GM03348 (cell line): Measurements from ENCODE around the gene TNK2.
"Not testable (repeated sequence)": the region's sequence is repeated elsewhere in the genome, so short reads cannot be mapped to it uniquely, and the experiment has no call there.

ENCODE experiments used
- DNase-seq: peaks from one replicate; pipeline ENCODE4 v3.0.0; 2012; ENCODE audit warnings: low spot score

The TNK2 gene

DNA sequence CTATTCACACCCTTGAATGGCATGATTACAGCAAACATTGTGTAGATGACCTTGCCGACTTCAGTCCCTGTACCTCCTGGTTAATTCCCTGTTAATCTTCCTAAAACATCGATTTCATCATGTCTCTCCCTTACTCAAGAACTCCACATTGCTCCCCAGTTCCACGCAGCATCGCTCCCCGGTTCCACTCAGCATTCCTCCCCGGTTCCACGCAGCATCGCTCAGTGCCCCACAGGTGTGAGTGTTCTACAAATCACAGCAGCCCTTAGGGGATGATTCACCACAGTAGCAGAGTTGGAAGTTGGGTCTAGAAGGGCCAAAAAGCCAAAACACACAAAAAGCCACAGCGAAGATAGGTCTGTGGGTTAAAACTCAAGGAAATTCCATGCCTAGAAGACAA is 8.6 kb upstream of the TNK2 start:
- no peak for DNase-seq

DNA sequence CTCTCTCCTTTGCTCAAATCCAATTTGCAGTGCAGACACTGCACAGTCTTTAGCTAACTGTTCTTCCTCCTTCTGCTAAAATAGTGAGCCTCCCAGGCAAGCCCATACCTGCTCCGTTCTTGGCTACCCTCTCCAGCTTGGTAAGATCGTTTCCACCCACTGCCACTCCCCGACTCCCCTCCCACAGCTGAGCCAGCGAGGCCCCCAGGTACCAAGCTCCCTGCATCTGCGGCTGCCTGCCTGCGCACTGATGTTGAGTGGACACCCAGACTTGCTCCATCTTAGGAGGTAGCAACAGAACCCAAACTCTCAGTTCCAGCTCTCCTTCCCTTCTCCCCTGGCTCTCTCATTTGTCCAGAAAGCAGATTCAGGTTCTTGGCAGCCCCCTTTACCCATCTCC is 7.9 kb upstream of the TNK2 start:
- no peak for DNase-seq

DNA sequence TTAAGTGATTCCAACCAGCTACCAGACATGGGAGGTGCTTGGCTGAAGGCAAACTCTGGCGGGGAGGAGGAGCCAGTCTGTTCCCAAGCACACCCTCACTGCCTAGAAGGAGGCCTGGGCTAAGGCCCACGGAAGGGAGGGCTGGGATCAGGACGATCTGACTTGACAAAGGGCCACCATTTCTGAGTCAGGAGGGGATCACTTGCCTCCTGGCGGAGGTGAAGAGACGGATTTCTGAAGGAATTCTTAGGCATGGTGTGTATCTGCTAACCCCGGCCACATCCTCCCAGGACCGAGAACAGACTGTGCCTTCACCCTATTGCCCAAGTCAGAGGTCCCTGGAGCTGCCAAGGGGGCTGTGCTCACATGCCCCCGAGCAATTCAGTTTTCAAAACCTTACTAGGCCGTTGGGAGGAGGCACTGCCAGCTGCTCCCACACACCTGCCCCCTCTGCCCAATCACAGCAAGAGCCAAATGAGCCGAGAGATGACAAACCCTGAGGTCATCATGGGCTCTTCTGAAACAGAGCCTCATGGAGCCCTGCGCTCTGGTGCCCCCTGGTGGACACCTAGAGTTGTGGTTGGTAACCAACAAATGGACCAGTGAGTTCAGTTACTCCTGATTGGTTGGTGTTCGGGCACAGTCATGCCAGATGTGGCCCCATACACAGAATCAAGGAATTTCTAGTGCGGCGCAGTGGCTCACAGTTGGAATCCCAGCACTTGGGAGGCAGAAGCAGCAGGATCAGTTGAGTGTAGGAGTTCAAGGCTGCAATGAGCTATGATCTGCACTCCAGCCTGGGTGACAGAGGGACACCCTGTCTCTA is 6.5 kb upstream of the TNK2 start:
- peak; percentile 97 for DNase-seq

DNA sequence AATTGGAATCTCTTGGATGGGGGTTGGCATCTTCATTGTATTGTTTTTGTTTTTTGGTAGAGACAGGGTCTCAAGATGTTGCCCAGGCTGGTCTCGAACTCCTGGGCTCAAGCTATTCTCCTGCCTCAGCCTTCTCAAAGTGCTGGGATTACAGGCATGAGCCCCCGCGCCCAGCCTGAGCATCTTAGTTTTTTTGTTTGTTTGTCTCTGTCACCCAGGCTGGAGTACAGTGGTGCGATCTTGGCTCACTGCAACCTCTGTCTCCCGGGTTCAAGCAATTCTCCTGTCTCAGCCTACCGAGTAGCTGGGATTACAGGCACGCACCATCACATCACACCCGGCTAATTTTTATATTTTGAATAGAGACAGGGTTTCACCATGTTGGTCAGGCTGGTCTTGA is 5.8 kb upstream of the TNK2 start:
- DNase-seq, result not testable (repeated sequence)

DNA sequence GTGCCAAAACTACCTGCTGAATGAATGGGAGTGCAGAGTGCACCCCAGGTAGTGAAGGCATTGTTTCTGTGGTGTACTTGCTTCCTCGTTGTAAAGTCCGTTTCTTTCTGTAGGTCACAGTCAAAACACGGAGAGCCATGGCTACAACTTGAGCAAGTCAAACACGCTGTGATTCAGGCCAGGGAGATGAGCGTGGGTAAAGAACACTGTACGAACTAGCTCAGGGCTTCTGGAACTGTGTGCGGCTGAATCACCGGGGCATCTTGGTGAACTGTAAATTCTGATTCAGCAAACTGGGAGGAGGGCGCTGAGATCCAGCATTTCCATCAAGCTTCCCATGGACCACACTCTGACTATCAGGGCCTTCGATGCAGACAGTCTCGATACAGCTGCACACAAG is 5.0 kb upstream of the TNK2 start:
- no peak for DNase-seq

DNA sequence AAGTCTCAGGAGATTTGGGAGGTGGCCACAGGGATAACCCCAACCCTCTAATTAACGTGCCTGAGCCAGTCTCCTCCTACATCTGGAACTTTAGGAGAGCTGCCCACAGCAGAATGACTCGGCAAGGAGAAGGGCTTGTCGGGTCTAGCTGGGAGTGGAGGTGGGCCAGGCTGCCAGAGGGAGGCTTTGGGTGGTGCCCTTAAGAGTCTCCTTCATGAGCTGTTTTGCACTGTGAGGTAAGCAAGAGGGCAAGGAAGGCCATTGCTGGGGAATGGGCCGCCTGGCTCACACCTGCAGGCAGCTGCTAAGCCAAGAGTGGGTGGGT is 3.6 kb upstream of the TNK2 start:
- peak; percentile 31 for DNase-seq

DNA sequence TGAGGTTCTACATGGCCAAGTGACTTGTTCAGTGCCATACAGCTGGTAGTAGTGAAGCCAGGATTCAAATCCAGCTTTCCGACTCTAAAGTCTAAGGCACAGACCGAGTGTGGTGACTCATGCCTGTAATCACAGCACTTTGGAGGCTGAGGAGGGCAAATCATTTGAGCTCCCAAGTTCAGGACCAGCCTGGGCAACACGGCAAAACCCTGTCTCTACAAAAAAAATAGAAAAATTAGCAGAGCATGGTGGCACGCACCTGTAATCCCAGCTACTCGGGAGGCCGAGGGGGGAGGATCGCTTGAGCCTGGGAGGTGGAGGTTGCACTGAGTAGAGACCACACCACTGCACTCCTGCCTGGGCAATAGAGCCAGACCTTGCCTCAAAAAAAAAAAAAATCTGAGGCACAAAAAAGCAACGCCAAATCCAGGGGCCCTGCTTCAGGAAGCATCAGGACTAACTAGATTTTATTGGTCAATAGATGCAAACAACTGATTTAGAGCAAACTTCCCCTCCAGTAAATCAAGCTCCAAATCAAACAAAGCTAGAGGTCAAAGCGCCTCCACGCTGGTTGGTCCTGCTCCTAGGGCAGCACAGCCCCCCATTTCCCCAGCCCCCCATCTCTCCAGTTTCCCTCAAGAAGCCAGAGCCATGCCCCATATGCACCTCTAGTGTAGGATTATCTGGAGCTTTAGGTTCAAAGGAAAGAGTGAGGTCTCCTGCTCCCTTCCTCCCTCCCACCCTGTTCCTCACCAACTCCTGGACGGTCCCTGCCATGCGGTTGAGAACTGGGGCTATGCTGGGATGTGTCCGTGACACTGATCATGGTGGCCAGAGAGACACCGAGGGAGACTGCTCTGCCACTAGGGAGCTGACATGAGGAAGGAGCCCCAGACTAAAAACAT is 2.9 kb upstream of the TNK2 start:
- no peak for DNase-seq

DNA sequence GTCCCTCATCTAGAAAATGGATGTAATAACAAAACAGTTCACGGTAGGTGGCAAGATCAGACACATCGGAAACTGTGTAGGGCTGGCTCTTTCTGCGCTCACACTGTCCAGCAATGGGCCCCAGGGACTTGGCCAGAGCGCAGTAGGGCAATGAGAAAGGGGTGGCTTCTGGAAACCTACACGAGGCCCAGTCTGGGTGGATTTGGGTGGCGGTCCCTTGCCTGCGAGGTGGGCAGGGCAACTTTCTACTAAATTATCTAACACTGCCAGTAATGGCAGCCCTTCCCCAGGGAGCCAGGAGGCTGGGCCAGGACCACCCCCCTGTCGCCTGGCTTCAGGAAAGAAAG is 2.1 kb upstream of the TNK2 start:
- no peak for DNase-seq

DNA sequence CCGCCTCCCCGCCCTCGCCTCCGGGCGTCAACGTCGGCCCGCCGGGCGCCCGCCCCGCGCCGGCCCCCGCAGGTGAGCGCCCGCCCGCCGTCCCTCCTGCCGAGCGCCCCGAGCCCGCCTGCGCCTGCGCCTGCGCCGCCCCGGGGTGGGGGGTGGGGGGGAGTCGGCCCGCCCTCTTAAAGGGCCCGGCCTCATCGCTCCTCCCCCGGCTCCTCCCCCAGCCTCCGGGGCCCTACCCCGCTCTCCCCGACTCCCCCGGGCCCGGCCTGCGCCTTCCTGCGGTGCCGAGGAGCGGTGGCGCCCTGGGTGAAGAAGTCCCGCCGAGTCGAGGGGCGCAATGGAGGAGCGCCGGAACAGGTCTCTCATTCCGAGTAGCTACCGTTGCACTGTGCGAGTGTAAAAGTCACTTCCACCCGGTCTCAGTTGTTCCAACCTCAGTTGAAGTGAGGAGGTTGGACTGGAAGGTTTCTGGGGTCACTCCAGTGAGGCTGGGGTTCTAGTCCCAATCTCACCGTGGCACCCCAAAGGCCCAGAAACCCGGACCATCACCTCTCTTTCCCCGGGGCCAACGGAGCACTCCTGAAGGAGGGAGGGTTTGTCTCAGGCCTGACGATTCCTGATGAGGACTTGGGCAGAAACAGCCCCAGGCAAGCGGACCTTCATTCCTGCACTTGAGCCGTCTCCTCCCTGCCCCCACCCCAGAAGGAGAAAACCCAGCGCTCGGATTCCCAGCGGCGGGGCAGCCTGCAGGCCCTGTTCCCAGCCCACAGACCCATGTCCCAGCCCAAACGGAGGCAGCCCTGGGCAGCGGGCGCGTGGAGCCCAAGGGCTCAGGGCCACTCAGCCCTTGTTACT is 1.5 kb upstream of the TNK2 start:
- peak; percentile 100 for DNase-seq

DNA sequence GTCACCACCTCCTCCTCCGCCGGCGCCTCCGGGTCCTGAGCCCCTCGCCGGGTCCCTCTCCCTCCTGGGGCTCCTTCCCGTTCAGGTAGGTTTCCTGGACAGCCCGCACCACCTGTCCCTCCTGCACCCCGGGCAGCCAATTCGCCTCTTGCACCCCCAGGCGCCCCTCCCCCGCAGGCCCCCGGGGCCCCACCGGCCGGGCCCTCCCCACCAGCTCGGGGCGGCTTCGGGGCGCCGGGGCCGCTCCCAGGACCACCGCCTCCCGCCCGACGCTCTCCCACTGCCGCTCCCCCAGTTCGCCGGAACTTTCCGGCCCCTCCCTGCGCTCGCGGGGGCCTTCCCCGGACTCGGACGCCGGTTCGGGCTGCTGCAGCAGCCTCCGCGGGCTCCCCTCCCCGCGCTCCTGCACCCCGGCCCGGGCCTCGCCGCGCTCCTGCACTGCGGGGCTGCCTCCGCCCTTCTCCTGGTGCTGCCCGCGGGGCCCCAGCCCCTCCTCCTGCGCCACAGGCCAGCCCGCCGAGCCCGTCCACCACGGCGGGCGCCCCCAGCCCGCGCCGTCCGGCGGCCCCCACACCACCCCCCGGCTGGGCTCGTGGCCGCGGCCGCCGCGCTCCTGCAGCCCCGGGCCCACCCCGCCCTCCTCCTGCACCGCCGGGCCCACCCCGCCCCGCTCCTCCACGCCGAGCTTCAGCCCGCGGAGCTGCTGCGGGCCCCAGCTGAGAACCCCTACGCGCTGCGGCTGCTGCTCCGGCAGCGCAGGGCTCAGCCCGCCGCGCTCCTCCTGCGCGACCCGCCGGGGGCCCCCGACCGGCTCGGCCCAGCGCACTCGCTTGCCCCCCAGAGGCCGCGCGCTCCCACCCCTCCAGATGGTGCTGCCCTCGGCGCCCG is 587 bp upstream of the TNK2 start:
- DNase-seq, result peak; percentile 68

DNA sequence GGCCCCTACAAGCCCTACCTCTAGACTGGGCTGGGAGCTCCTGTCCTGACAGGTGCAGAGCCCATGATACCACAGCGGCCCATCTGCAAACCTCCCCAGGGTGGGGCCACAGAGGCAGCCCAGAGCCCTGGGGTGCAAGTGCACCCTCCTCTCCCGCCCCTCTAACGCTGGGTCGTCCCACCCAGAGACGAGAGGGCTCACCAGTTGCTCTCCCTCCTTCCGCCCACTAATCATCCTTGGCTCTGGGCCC is 742 bp downstream of the TNK2 start:
- DNase-seq, result no peak

DNA sequence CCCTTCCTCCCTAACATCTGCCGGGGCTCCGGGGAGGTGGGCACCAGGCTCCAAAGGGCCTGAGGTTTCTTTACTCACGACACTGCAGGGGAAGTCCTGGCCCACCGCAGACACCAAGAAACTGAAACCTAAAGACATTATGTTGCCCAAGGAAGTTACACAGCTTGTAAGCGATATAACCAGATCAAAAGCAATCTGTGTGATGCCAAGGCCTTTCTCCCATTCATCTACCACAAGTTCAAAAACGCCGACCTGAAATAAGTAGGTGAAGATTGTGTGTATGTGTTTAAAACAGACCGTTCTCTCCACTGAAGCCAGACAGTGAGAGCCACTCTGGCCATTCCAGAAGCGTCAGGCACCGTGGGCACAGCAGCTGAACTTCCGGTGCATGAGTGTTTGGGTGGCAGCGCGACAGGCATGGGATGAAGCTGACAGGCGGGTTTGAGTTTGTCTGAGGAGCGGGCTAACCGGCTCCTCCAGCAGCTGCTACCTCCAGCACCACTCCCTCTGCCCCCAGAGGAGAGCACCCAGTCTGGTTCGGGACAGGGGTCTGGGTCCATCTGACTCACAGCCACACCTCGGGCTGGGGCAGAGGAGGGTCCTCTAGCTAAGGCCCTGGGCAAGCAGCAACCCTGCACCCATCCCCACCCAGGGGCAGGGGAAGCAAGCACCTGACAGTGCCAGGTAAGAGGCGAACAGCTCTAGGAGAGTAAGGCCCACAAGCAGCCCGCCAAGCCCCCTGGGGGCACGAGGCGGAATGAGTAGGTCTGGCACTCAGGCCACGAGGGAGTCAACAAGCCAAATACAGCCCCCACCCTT is 1.3 kb downstream of the TNK2 start:
- no peak for DNase-seq

DNA sequence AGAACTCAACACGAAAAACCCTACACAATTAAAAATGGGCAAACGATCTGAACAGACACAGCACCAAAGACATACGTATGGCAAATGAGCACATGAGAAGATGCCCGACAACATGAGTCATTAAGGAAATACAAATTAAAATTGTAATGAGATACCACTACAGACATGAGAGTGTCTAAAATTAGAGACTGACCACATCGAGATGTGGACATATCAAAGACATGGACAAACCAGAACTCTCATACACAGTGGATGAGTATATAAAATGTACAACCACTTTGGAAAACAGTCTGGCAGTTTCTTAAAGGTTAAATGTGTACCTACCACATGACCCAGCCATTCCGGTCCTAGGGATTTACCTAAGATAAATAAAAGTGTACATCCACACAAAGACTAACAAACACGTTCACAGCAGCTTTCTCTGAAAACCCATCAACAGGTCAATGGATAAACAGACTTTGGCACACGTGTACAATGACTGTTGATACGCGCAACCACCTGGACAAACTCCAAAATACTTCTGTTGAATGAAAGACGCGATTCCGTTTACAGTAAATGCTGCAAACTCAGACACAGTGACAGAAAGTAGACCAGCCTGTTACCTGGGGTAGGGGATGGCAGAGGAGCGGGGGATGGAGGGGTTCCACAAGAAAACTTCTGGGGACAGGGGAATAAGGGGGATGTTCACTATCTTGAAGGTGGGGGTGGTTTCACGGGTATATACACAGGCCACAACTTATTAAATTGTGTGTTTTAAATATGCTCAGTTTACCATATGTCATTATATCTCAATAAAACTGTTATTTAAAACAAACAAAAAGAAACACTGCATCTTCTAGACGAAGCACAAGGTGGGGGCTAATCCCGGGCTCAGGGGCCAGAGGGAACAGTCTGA is 2.1 kb downstream of the TNK2 start:
- DNase-seq, result peak; percentile 6

DNA sequence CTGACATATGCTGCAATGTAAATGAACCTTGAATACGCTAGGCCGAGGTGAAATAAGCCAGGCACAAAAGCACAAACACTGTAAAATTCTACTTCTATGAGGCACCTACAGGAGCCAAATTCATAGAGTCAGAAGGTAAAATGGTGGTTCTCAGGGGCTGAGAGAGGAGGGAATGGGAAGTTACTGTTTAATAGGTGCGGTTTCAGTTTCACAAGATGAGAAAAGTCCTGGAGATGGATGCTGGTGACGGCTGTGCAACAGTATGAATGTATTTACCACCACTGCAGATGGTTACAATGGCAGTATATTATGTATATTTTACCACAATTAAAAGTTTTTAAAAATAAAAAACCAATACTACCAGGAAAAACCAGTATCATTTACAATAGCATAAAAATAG is 4.0 kb downstream of the TNK2 start:
- no peak for DNase-seq

DNA sequence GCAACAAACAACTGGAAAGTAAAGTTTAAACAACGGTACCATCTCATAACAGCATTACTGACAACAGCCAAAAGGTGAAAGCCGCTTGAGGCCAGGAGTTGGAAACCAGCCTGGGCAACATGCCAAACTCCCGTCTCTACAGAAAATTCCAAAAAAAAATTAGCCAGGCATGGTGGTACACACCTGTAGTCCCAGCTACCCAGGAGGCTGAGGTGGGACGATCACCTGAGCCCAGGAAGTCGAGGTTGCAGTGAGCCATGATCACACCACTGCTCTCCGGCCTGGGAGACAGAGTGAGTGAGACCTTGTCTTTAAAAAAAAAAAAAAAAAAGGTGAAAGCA is 4.4 kb downstream of the TNK2 start:
- no peak for DNase-seq

DNA sequence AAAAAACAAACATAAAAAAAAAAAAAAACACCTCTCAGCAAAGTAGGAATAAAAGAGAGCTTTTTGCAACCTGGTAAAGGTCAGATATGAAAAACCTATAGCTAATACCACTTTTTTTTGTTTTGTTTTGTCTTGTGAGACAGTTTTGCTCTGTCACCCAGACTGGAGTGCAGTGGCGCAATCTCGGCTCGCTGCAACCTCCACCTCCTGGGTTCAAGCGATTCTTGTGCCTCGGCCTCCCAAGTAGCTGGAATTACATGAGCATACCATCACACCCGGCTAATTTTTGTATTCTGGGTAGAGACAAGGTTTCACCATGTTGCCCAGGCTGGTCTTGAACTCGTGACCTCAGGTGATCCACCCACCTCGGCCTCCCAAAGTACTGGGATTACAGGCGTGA is 5.7 kb downstream of the TNK2 start:
- not testable (repeated sequence) for DNase-seq

DNA sequence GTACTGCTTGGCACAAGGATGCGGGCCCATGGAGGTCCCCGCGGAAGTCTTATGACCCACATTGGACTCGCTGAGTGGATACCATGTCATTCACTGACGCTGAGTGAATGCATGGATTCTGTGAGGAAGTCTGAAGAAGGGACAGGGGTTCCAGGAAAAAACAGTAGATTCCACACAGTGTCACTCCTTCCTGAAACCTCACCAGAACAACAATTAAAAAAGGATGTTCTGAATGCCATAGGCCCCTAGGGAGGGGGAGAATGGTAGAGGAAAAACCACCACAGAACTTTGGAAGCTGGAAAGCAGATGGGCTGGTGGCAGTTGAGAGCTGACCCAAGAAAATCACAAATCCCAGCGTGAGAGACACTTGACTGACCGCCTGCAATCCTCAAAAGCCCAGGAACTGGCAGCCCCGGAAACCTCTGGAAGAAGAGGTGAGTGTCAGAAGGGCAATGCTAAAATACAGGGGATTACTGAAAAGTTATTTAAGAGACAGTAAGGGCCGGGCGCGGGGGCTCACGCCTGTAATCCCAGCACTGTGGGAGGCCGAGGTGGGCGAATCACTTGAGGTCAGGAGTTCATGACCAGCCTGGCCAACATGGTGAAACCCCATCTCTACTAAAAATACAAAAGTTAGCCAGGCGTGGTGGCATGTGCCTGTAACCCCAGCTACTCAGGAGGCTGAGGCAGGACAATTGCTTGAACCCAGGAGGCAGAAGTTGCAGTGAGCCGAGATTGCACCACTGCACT is 6.3 kb downstream of the TNK2 start:
- DNase-seq, result not testable (repeated sequence)

DNA sequence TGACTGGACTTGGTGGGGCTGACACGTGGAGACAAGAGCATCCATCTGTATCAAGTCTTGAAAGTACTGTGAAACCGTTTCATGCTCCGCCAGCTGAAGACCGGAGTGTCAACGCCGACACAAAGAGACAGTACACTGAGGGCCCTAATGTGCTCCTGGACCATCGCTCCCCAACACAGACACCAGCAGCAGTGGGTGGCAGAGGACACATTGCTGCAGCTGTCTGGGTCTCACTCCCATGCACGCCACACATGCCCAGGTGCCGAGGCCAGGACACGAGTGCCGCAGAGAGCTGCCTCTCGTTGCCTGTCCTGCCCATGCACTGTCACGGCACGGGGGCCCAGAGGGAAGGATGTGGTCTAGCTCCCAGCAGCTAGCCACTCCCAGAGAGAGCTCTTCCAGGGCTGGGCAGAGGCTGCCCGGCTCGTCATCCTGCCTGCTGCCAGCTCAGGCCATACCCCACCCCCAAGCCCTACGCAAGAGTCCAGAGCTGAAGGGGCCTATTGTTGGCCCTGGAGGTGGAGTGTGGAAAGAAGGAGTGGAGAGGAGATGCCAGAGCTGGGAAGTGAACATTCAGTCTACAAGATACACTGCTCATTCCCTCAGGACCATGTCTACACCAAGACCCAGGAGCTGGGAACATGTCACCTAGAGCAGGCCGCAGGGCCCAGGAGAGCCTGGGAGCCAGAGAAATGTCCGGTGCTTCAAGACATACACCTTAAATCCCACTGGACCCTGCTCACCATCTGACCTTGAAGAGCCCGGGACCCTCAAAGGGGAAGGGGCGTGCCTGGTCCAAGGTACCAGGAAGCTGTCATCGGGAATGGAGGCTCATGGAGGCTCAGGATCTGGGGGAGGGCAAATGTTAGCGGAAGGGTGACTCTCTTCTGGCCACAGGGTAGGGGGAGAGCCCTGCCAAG is 7.7 kb downstream of the TNK2 start:
- peak; percentile 28 for DNase-seq
